PC-9 (cell line): Measurements from ENCODE around the gene GRIP1. TPM values are rescaled to one million over a fixed set of nuclear protein-coding genes. Genes with fewer than 3 reads are reported as not detected.

Experiments used
- BruUV-seq: library from RNA; stranded (reverse); fragments of 400-500 nt; replicated peaks from 2 replicates; lab custom pipeline; 2021; lab: Mats Ljungman, UMichigan
- CTCF ChIA-PET: fragments of 300-600 bp; sonication (Branson Sonifier 250); formaldehyde crosslinking; loops from one replicate; lab custom pipeline; 2022; ENCODE audit warnings: antibody characterized with exemption; lab: Charles Lee
- POLR2A ChIA-PET: fragments of 300-600 bp; sonication (Branson Sonifier 250); formaldehyde crosslinking; loops from one replicate; lab custom pipeline; 2022; ENCODE audit warnings: antibody characterized with exemption; ENCODE audit not compliant: unreplicated experiment; lab: Charles Lee
- DNase-seq, 2 experiments: peaks; one replicate each; pipeline versions ENCODE4 v3.0.0 to v3.0.0-alpha.2; 2015 to 2022; ENCODE audit warnings: mixed read lengths in 1 of 2
- H2AFZ ChIP-seq: fragments of 200-600 bp; sonication (generic); 2 replicates; pipeline ENCODE4 v1.8.1; 2017; ENCODE audit warnings: antibody characterized with exemption
- H3F3A ChIP-seq: fragments of 200-600 bp; sonication (generic); 2 replicates; pipeline ENCODE4 v1.8.1; 2017; ENCODE audit warnings: antibody characterized with exemption, mild to moderate bottlenecking, low read depth; ENCODE audit not compliant: insufficient read depth
- H3K27ac ChIP-seq: fragments of 200-600 bp; sonication (generic); 2 replicates; pipeline ENCODE4 v1.6.1; 2016; ENCODE audit warnings: mixed run types
- H3K27me3 ChIP-seq: fragments of 200-600 bp; sonication (generic); 2 replicates; pipeline ENCODE4 v1.6.1; 2016; ENCODE audit warnings: low read depth, mixed run types; ENCODE audit not compliant: insufficient read depth
- H3K36me3 ChIP-seq: fragments of 200-600 bp; sonication (generic); 2 replicates; pipeline ENCODE4 v1.6.1; 2016; ENCODE audit warnings: low read depth, mixed run types
- H3K4me1 ChIP-seq: fragments of 200-600 bp; sonication (generic); replicated peaks from 2 replicates; pipeline ENCODE4 v1.6.1; 2016; ENCODE audit warnings: mixed run types; ENCODE audit not compliant: insufficient read depth
- H3K4me2 ChIP-seq: fragments of 200-600 bp; sonication (generic); 2 replicates; pipeline ENCODE4 v1.6.1; 2017; ENCODE audit warnings: mixed run types
- H3K4me3 ChIP-seq: fragments of 200-600 bp; sonication (generic); 2 replicates; pipeline ENCODE4 v1.6.1; 2016; ENCODE audit warnings: mixed run types
- H3K79me2 ChIP-seq: fragments of 200-600 bp; sonication (generic); 2 replicates; pipeline ENCODE4 v1.6.1; 2017; ENCODE audit warnings: low read depth, mixed run types
- H3K9me2 ChIP-seq: fragments of 200-600 bp; sonication (generic); 2 replicates; pipeline ENCODE4 v1.8.1; 2017; ENCODE audit warnings: mild to moderate bottlenecking; ENCODE audit not compliant: insufficient read depth
- H3K9me3 ChIP-seq: fragments of 200-600 bp; sonication (generic); 2 replicates; pipeline ENCODE4 v1.8.1; 2016; ENCODE audit warnings: low read depth; ENCODE audit not compliant: insufficient read depth
- H4K20me1 ChIP-seq: fragments of 200-600 bp; sonication (generic); 2 replicates; pipeline ENCODE4 v1.8.1; 2017; ENCODE audit not compliant: insufficient read depth
- EZH2 ChIP-seq: fragments of 200-600 bp; sonication (generic); IDR thresholded peaks from 2 replicates; pipeline ENCODE4 v1.8.0; 2017; ENCODE audit warnings: antibody characterized with exemption, low read depth
- intact Hi-C: fragments of 100-400 bp; cut with micrococcal nuclease; formaldehyde crosslinking; loops from one replicate; pipeline ENCODE4 v1.10.0; 2022; ENCODE audit not compliant: unreplicated experiment
- total RNA-seq: library from RNA; stranded (reverse); gene quantifications from 2 replicates; pipeline ENCODE4 v1.2.3, GENCODE V29; 2021
- TF ChIP-seq, protein P1 (sequence below): fragments of 200-600 bp; sonication (generic); conservative IDR thresholded peaks from 2 replicates; pipeline ENCODE4 v1.6.1; 2017; ENCODE audit warnings: mixed run types, antibody characterized with exemption, mild to moderate bottlenecking, moderate library complexity

GRIP1 gene
- total RNA-seq, 1 experiment from 2014 or later: 16.0 TPM

DNA sequence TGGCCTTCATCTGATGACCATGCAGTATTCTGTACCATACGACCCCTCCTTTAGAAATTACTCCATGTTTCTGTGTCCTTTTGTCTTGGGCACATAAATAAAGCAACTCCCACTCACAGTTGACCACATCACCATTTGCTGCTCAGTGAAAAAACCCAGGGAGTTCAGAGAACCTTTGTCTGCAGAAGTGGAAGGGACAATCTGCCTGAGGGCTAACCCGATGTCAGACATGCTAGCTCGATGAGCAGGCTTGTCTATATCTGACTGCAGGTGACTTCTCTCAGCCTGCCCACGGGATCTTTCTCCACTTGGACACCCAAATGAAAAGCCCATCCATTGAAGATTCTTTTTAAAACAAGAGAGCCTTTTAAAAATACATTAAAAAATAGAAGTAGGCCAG is 45.7 kb upstream of the GRIP1 start:
- H3K27me3 ChIP-seq: no peaks in the 10 kb centered on the region
- intact Hi-C loops: no loop called here
- no peak for TF ChIP-seq EZH2
- TF ChIP-seq, protein P1, sequence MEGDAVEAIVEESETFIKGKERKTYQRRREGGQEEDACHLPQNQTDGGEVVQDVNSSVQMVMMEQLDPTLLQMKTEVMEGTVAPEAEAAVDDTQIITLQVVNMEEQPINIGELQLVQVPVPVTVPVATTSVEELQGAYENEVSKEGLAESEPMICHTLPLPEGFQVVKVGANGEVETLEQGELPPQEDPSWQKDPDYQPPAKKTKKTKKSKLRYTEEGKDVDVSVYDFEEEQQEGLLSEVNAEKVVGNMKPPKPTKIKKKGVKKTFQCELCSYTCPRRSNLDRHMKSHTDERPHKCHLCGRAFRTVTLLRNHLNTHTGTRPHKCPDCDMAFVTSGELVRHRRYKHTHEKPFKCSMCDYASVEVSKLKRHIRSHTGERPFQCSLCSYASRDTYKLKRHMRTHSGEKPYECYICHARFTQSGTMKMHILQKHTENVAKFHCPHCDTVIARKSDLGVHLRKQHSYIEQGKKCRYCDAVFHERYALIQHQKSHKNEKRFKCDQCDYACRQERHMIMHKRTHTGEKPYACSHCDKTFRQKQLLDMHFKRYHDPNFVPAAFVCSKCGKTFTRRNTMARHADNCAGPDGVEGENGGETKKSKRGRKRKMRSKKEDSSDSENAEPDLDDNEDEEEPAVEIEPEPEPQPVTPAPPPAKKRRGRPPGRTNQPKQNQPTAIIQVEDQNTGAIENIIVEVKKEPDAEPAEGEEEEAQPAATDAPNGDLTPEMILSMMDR: no peak
- H3K27ac ChIP-seq: no peak overlapping the region
- H3K4me1 ChIP-seq: no peaks in the 10 kb centered on the region
- no peaks in the 10 kb centered on the region for H3K36me3 ChIP-seq
- H3K9me2 ChIP-seq: no peaks in the 10 kb centered on the region
- BruUV-seq: no TSS peak
- CTCF ChIA-PET: no interaction called here
- no peaks in the 10 kb centered on the region for H3K9me3 ChIP-seq
- no peak overlapping the region for H3K4me2 ChIP-seq
- H4K20me1 ChIP-seq: no peaks in the 10 kb centered on the region
- H2AFZ ChIP-seq: no peak overlapping the region
- DNase-seq: no peak
- no peaks in the 10 kb centered on the region for H3K79me2 ChIP-seq
- no peaks in the 10 kb centered on the region for H3F3A ChIP-seq
- H3K4me3 ChIP-seq: no peak overlapping the region
- POLR2A ChIA-PET: no interaction called here

DNA sequence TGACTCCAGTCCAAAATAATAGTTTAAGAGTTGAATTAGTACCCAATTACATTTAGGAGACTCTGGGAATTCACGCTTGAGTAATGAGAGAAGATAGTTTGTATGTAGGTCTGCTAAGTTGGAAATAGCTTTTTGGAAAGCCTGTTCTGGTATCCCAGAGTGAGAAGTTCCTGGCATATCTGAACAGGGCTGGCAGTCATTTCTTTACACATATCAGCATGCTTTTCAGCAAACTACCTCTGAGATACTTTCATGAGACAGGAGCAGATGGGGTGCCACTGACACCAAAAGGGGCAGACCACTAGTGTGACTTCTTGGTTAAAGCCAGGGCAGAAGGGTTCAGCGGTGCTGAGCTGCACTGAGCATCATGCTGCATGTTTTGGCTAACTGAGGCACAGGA is 45.1 kb upstream of the GRIP1 start:
- ChIA-PET POLR2A (no interaction called here), CTCF (no interaction called here)
- no peak for TF ChIP-seq EZH2
- TF ChIP-seq, protein P1: no peak
- no peak overlapping the region for H3K4me2 ChIP-seq
- no peaks in the 10 kb centered on the region for H3K9me2 ChIP-seq
- H3F3A ChIP-seq: no peaks in the 10 kb centered on the region
- no peaks in the 10 kb centered on the region for H3K4me1 ChIP-seq
- no peak for DNase-seq
- intact Hi-C loops: no loop called here
- H4K20me1 ChIP-seq: no peaks in the 10 kb centered on the region
- no peaks in the 10 kb centered on the region for H3K36me3 ChIP-seq
- no peaks in the 10 kb centered on the region for H3K79me2 ChIP-seq
- H3K4me3 ChIP-seq: no peak overlapping the region
- H2AFZ ChIP-seq: no peak overlapping the region
- no TSS peak for BruUV-seq
- no peaks in the 10 kb centered on the region for H3K27me3 ChIP-seq
- no peaks in the 10 kb centered on the region for H3K9me3 ChIP-seq
- no peak overlapping the region for H3K27ac ChIP-seq

DNA sequence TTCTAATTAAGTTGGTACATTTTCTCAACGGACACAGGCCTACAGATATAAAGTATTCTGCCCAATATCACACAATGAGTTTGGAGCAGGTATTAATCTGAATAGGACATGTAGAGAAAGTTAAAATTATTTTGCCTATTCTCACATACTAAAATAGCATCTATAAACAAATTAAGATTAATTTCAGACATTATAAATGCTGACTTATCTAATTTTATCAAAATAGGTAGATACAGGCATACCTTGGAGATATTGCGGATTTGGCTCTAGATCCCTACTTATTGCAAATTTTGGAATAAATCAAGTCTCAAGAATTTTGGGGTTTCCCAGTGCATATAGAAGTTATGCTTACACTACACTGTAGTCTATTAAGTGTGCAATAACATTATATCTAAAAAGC is 41.0 kb upstream of the GRIP1 start:
- no peaks in the 10 kb centered on the region for H3K9me3 ChIP-seq
- BruUV-seq: no TSS peak
- H3K27me3 ChIP-seq: no peaks in the 10 kb centered on the region
- intact Hi-C loops: no loop called here
- no peak overlapping the region for H3K27ac ChIP-seq
- no peak for TF ChIP-seq EZH2
- TF ChIP-seq, protein P1: no peak
- CTCF ChIA-PET: no interaction called here
- POLR2A ChIA-PET: no interaction called here
- no peaks in the 10 kb centered on the region for H3F3A ChIP-seq
- H3K4me3 ChIP-seq: no peak overlapping the region
- no peaks in the 10 kb centered on the region for H3K9me2 ChIP-seq
- H2AFZ ChIP-seq: no peak overlapping the region
- no peaks in the 10 kb centered on the region for H3K36me3 ChIP-seq
- H3K79me2 ChIP-seq: no peaks in the 10 kb centered on the region
- H3K4me2 ChIP-seq: no peak overlapping the region
- no peaks in the 10 kb centered on the region for H4K20me1 ChIP-seq
- no peak for DNase-seq
- no peaks in the 10 kb centered on the region for H3K4me1 ChIP-seq
